DOHH2 (cell line): Measurements from ENCODE around the gene GATAD2A.
"Not testable (repeated sequence)": the region's sequence is repeated elsewhere in the genome, so short reads cannot be mapped to it uniquely, and the experiment has no call there.

Source experiments
- H3F3A ChIP-seq: fragments of 200-600 bp; sonication (generic), shearing (Covaris generic); 2 replicates; pipeline ENCODE4 v1.6.0; 2016; ENCODE audit warnings: antibody characterized with exemption, mild to moderate bottlenecking; ENCODE audit not compliant: control insufficient read depth, insufficient read depth
- H3K27ac ChIP-seq: fragments of 200-600 bp; sonication (generic); 2 replicates; pipeline ENCODE4 v1.5.1; 2014; ENCODE audit warnings: low read depth, mild to moderate bottlenecking, low read length, moderate library complexity
- H3K27me3 ChIP-seq: fragments of 200-600 bp; sonication (generic); 2 replicates; pipeline ENCODE4 v1.6.1; 2014; ENCODE audit warnings: mild to moderate bottlenecking, low read length, mixed read lengths; ENCODE audit not compliant: control insufficient read depth
- H3K36me3 ChIP-seq: fragments of 200-600 bp; sonication (generic); 2 replicates; pipeline ENCODE4 v1.6.1; 2014; ENCODE audit warnings: mild to moderate bottlenecking, low read length, moderate library complexity, mixed read lengths; ENCODE audit not compliant: control insufficient read depth
- H3K4me1 ChIP-seq: fragments of 200-600 bp; sonication (generic); 2 replicates; pipeline ENCODE4 v1.6.1; 2014; ENCODE audit warnings: mild to moderate bottlenecking, low read length, mixed read lengths; ENCODE audit not compliant: control insufficient read depth
- H3K4me2 ChIP-seq: fragments of 200-600 bp; sonication (generic); 2 replicates; pipeline ENCODE4 v1.6.0; 2014; ENCODE audit warnings: mild to moderate bottlenecking, low read length, moderate library complexity
- H3K4me3 ChIP-seq: fragments of 200-600 bp; sonication (generic); 2 replicates; pipeline ENCODE4 v1.5.1; 2014; ENCODE audit warnings: mild to moderate bottlenecking, low read length, mixed read lengths
- H3K79me2 ChIP-seq: fragments of 200-600 bp; sonication (generic); 2 replicates; pipeline ENCODE4 v1.6.1; 2014; ENCODE audit warnings: mild to moderate bottlenecking, low read length, mixed read lengths; ENCODE audit not compliant: control insufficient read depth
- H3K9me2 ChIP-seq: fragments of 200-600 bp; sonication (generic); replicated peaks from 2 replicates; pipeline ENCODE4 v1.6.1; 2014; ENCODE audit warnings: mild to moderate bottlenecking, low read length, mixed read lengths; ENCODE audit not compliant: control insufficient read depth
- H3K9me3 ChIP-seq: fragments of 200-600 bp; sonication (generic); 2 replicates; pipeline ENCODE4 v1.6.1; 2014; ENCODE audit warnings: antibody characterized with exemption, low read length, mixed read lengths; ENCODE audit not compliant: control insufficient read depth, insufficient read depth
- H4K20me1 ChIP-seq: fragments of 200-600 bp; sonication (generic); 2 replicates; pipeline ENCODE4 v1.6.0; 2014; ENCODE audit warnings: low read depth, mild to moderate bottlenecking, antibody characterized with exemption, low read length, moderate library complexity; ENCODE audit not compliant: control insufficient read depth, insufficient read depth
- CTCF ChIP-seq: fragments of 200-600 bp; sonication (generic); IDR thresholded peaks from one replicate; pipeline ENCODE4 v1.5.1; 2014; ENCODE audit warnings: antibody characterized with exemption, mild to moderate bottlenecking, low read depth, low read length; ENCODE audit not compliant: poor library complexity, severe bottlenecking
- EZH2phosphoT487 ChIP-seq: fragments of 200-600 bp; sonication (generic); IDR thresholded peaks from 2 replicates; pipeline ENCODE4 v1.6.1; 2017; ENCODE audit warnings: borderline replicate concordance, mild to moderate bottlenecking, antibody characterized with exemption, low read length, moderate library complexity, mixed read lengths

The GATAD2A gene

GRCh38 chr19:19453125-19453454 is 47.6 kb downstream of the GATAD2A start:
- peaks cover 9% of the 10 kb centered on the region for H3F3A ChIP-seq

GRCh38 chr19:19455166-19455919 is 49.9 kb downstream of the GATAD2A start:
- peaks cover 19% of the 10 kb centered on the region; the same call in 1 of the 2 replicates for H4K20me1 ChIP-seq

More at GRCh38 chr19:19453125-19453454, 47.6 kb downstream of the GATAD2A start:
- H3K27me3 ChIP-seq = no peaks in the 10 kb centered on the region
- H3K36me3 ChIP-seq = peaks cover 22% of the 10 kb centered on the region
- H4K20me1 ChIP-seq = peaks cover 16% of the 10 kb centered on the region; the same call in 1 of the 2 replicates
- peaks cover 99% of the 10 kb centered on the region for H3K79me2 ChIP-seq
- no peak overlapping the region for H3K4me2 ChIP-seq
- peaks cover 45% of the 10 kb centered on the region for H3K4me1 ChIP-seq
- H3K27ac ChIP-seq = no peak overlapping the region
- no peaks in the 10 kb centered on the region for H3K9me3 ChIP-seq
- TF ChIP-seq EZH2phosphoT487 = no peak
- no peak for TF ChIP-seq CTCF
- no peaks in the 10 kb centered on the region for H3K9me2 ChIP-seq
- H3K4me3 ChIP-seq = no peak overlapping the region

GRCh38 chr19:19457671-19458070 is 52.2 kb downstream of the GATAD2A start:
- Histone ChIP-seq H3K4me1 (peaks cover 81% of the 10 kb centered on the region), H3K27ac (peak overlapping the region; percentile 94), H3K36me3 (peaks cover 36% of the 10 kb centered on the region), H3K4me3 (no peak overlapping the region), H4K20me1 (peaks cover 11% of the 10 kb centered on the region; the same call in 1 of the 2 replicates), H3K79me2 (peaks cover 99% of the 10 kb centered on the region), H3K27me3 (no peaks in the 10 kb centered on the region), H3F3A (peaks cover 33% of the 10 kb centered on the region), H3K4me2 (peak overlapping the region; percentile 99), H3K9me3 (no peaks in the 10 kb centered on the region), H3K9me2 (no peaks in the 10 kb centered on the region)
- TF ChIP-seq CTCF (no peak), EZH2phosphoT487 (no peak)

More at GRCh38 chr19:19455166-19455919, 49.9 kb downstream of the GATAD2A start:
- not testable (repeated sequence) for H3K4me2 ChIP-seq, H3K27ac ChIP-seq, H3K9me2 ChIP-seq, H3K9me3 ChIP-seq, H3K4me3 ChIP-seq, H3K27me3 ChIP-seq
- H3F3A ChIP-seq = peaks cover 32% of the 10 kb centered on the region
- H3K36me3 ChIP-seq = peaks cover 20% of the 10 kb centered on the region
- H3K4me1 ChIP-seq = peaks cover 63% of the 10 kb centered on the region
- H3K79me2 ChIP-seq = peaks cover 99% of the 10 kb centered on the region

GRCh38 chr19:19458110-19458816 is 52.8 kb downstream of the GATAD2A start:
- H3K4me2 ChIP-seq = peak overlapping the region; percentile 99
- H3K27me3 ChIP-seq = no peaks in the 10 kb centered on the region
- peak overlapping the region; percentile 94 for H3K27ac ChIP-seq
- H3K79me2 ChIP-seq = peaks cover 99% of the 10 kb centered on the region
- 0 out of 2 replicates have a peak, but pooled peaks cover under 1% of the 10 kb centered on the region for H3K9me3 ChIP-seq
- H3K4me3 ChIP-seq = peak overlapping the region; percentile 77
- H3F3A ChIP-seq = peaks cover 33% of the 10 kb centered on the region
- peaks cover 76% of the 10 kb centered on the region for H3K4me1 ChIP-seq
- peaks cover 38% of the 10 kb centered on the region for H3K36me3 ChIP-seq
- H4K20me1 ChIP-seq = peaks cover 8% of the 10 kb centered on the region; the same call in 1 of the 2 replicates
- H3K9me2 ChIP-seq = no peaks in the 10 kb centered on the region
- TF ChIP-seq CTCF = no peak
- TF ChIP-seq EZH2phosphoT487 = no peak
